HG03280 (cell line): ENCODE data around the gene MTHFD1L.

Experiments
- ATAC-seq: cut with Tn5 transposase; IDR thresholded peaks from one replicate; pipeline ENCODE4 v1.9.1; 2021; ENCODE audit warnings: mild to moderate bottlenecking, moderate library complexity; ENCODE audit not compliant: unreplicated experiment

The MTHFD1L gene

DNA sequence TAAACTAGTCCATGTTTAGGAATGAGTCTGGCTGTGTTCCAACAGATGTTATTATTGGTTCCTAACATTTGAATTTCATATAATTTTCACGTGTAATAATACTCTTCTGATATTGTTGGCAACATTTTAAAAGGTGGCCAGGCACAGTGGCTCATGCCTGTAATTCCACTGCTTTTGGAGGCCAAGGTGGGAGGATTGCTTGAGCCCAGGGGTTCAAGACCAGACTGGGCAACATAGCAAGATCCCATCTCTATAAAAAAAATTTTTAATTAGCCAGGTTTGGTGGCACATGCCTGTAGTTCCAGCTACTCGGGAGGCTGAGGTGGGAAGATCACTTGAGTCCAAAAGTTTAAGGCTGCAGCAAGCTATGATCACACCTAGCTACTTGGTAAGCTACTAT is 116.2 kb downstream of the MTHFD1L start:
- ATAC-seq, result no peak

DNA sequence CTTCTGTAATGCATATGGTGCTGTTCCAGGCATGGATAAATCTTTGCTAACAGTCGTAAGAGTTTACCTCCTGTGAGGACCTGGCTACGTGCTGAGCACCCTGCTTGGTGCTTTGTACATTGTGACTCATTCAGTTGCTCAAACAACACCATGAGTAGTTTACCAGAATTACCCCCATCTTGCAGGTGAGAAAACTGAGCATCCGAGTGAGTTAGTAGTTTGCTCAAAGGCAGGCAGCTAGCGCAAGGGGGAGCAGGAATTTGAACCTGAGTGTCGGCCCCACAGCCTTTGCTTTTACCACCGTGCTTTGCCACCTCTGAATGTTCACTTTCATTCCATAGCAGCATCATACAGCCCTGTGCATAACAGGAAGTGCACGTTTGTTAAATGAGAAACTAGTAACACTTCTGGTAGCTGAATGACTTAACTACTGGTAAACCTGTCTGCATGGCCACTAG is 121.9 kb downstream of the MTHFD1L start:
- peak; percentile 97 for ATAC-seq

DNA sequence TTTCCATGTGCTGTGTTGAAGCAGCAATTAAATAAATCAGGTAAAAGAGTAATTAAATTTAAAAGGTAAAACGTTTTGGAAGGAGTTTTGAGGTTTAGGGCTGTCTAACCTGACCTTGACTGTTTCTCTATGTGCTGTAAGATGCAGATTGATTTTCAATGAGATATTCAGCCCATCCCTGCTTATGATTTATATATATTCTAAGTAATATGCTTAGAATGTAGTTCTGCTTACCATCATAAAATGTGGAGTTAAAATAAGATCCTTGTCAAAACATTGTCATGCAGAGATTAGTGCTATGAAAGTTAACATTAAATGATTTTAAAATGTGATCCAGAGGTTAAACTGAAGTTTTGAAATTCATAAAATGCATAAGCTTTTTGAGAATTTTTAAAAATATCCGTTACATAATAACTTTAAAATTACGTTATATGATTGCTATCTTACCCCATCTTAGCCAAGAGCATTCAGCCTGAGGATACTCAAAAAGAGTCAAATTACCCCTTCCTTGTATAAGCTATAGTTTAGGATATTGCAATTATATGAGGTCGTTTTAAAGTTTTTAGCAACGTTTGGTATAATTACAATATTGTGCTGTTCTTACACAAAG is 122.5 kb downstream of the MTHFD1L start:
- ATAC-seq, result no peak

DNA sequence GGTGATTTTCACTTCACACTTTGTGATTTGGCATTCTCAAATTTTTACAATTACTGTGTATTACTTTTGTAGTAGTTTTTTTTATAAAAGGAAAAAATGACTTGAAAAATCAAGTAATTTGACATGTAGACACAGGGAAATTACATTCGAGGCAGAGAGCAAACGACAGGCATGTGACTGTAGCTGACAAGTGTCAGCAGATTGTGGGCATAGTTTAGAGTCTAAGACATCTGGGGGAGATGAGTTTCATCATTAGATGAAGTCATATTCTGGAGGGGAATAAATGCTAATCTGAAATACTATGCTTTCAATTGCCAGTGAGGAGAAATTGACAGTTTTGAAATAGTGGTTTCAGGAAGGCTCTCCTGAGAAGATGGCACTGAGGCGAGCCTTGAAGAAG is 126.0 kb downstream of the MTHFD1L start:
- ATAC-seq, result no peak

DNA sequence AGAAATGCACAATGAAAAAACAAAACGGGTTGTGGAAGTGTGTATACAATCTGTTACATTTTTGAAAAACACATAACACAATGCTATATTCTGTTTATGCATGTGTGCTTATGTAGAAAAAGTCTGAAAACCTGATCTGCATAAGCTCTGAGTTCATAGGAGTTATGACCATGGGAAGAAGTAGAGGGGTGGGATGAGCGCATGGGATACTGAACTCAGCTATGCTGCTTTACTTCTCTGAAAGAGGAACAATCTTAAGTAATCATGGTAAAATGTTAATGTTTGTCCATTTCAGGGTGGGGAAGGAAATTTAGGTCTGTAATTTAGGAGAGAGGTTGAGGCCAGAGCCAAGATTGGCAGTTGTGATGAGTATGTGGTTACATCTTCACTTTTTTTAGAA is 126.8 kb downstream of the MTHFD1L start:
- no peak for ATAC-seq

DNA sequence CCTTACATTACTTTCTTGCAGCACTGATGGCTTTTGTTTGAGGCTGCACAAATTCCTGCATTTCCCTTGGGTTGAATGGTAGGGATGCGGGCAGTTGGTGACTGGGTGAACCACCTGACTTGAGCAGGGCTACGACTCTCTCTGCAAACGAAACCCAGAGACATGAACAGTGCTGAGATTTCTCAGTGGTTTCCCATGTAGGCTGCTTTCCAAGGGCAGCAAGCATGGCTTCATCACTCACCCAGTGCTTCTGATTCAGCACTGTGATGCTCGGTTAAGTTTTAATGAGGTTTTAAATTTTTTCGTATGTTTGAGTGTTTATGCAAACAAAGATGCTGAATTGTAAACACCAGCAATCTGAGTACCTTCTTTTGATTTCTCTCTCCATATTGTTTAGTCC is 127.2 kb downstream of the MTHFD1L start:
- ATAC-seq, result no peak

DNA sequence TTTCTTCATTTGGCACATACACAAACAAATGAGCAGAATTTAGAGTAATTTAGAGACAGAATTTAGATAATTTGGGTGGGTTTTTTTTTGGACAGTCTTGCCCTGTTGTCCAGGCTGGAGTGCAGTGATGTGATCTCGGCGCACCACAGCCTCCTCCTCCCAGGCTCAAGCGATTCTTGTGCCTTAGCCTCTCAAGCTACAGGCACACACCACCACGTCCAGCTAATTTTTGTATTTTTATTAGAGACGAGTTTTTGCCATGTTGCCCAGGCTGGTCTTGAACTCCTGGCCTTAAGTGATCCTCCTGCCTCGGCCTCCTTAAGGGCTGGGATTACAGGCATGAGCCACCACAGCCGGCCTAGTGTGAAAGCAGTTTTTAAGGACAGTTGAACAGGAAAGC is 127.8 kb downstream of the MTHFD1L start:
- ATAC-seq, result no peak

DNA sequence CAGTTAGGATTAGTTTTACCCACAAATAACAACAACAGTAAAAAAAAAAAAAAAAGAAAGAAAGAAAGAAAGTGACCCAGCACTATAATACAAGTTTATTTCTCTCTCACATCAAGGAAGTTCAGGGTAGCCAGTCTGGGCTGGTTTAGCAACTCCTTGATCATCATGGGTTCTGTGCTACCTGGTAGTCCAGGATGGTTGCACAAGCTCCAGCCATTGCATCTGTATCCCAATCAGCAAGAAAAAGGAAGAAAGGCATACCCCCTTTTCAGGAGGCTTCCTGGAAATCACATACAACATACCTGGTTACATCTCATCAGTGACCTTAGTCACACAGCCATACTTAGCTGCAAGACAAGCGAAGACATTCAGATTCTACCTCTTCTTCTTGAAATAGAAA is 128.5 kb downstream of the MTHFD1L start:
- ATAC-seq, result no peak

DNA sequence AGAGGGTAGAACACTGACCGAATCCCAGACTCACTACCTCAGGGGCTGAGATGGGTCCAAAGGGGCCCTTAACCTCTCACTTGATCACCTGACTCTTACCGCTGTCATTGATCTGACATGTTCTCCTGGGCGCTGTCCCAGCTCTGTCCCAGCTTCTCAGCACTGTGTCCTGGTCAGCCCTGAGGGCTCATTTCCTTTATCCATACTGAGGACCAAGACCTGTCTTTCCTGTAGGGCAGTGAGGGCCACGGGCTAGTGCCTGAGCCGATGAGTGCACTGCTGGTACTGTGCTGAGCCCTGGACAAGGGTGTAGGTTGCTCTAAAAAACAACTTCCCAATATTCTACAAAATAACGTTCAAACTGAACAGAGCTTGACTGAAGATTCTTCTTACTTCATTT is 131.5 kb downstream of the MTHFD1L start:
- ATAC-seq, result no peak

DNA sequence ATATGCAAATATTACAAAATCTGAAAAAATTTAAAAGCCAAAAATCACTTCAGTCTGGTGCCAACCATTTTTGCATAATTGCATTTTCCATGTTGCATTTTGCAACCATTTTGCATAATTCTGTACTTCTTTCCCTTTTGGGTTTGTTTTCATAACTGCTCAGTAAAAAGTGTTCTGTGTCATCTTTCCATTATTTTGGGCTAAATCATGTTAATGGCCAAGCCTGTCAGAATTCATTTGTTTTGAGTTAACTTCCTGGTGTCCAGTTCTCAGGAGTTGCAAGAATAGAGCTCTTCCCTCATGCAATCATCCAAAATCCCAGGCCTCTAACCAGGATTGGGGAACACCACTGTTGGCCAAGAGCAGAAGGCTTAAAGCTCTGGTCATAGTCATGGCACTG is 133.6 kb downstream of the MTHFD1L start:
- ATAC-seq, result no peak

DNA sequence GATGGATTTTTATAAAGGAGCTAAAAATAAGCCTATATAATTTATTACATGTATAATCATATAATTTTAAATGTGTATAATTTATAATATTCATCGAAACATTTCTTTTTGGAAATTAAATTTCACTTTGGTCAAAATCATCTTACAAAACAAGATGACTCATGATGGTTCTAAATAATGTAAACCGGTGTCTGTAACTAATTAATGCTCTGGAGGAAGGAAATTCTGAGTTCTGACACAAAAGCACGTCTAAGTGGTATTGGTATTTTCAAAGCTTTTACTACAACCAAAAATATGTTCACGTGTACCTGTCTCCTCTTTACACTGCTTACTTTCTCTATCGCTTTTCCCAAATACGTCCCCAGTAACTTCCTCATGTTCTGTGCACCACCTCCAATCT is 134.1 kb downstream of the MTHFD1L start:
- ATAC-seq, result no peak

DNA sequence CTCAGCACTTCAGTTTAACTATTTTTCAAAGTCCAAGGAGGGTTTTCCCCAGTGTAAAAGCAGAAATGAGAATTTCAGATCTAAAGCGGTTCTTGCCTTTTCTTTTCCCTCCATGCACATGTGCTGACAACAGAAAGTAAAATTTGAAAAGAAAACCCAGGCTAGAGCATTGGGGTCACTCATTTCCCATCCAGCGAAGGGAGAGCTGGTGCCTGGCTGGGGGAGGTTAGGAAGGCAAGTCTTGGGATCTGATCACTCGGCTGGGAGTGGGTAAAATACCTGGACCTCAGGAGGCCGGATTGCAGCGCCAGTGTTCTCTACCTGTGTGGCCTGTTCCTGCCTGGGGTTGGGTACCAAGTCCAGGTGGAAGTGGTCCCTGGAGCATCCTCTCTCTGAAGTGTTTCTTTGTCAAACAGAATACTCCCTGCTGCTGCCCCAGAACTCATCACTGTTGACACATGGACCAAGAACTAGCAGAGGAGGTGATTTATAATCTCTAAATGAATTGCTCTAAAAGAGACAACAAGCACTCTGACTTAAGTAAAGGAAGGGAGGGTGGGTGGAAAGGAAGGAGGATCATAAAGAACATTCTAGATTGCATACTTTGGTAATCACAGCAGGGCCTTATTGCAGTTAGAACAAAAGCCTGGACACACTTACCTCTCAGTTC is 136.0 kb downstream of the MTHFD1L start:
- ATAC-seq, result peak; percentile 78

DNA sequence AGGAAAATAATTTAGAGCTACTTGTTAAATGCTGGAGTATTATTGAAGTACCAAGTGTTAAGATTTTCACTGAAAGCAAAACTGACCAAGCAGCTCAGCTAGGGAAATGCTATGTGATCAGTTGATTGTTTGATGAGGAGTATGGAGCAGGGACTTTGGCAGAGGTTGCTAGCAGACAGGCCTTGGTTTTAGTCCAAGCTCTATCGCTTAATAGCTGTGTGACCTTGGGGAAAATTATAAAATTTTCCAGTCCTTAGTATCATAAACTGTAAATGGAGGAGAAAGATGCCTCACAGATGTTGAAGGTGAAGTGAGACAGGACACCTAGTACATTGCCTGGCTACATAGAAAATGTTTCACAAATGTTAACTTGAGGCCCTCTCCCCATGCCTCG is 136.6 kb downstream of the MTHFD1L start:
- no peak for ATAC-seq

DNA sequence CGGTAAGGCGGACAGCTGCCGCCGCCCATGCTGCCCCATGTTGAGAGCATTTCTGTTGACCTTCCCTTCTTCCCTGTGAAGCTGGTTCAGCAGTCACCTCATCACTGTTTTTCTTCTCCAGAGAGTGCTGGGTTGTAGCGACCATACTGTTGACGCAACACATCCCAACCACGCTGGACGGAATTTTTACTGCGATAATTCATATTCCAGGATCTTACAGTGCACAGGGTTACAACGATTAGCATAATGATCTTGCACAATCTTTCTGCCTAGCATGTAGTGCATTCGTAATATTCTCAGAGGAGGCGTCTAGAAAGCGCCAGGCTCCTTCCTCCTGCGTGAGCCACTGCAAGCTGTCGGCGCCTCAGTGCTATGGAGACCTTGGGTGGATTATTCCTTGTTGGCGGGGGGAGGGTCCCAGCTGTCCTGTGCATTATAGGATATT is 137.0 kb downstream of the MTHFD1L start:
- no peak for ATAC-seq

DNA sequence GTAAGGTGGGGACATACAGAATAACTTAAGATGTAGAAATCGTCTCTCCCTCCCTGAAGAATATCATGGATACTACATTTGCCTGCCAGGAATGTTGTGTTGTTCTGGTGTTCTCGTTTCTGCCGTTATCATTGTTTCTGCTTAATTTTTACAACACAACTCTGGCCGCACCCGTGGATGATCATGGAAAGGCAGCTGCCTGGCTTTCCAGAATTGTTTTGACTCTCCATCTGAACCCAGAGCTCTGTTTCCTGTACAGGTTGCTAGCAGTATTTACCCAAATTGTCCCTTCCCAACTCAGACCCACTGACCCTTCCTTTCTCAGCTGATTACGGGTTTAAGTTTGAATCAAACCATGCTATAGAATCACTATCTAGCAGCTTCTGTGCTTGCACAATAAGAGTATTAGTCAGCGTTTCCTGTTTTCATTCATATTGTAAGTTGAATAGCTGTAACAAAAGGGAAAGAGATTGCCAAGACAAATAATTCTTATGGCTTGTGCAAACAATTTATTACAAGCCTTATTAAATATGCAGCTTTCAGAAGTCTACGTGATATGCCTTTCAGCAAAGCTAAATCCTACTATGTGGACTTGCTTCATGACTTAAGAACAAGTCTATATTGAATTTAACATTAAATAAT is 139.0 kb downstream of the MTHFD1L start:
- no peak for ATAC-seq

DNA sequence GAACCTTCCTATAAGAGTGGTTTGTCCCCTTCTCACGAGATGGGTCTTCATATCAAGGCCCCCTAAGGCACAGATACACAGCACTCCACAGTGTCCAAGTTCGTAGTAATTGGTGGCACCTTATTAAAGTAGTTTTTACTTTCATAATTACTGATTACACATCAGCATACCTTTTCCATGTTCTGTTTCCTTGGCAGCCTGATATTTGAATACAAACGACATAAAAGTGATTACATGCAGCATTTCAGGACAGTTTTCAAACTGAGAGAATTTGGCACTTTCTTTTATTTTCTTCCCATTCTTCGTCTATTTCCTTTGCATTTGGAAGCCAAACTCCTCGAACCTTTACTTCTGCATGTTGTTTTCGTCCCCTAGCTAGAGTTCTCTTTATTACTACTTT is 139.7 kb downstream of the MTHFD1L start:
- no peak for ATAC-seq

DNA sequence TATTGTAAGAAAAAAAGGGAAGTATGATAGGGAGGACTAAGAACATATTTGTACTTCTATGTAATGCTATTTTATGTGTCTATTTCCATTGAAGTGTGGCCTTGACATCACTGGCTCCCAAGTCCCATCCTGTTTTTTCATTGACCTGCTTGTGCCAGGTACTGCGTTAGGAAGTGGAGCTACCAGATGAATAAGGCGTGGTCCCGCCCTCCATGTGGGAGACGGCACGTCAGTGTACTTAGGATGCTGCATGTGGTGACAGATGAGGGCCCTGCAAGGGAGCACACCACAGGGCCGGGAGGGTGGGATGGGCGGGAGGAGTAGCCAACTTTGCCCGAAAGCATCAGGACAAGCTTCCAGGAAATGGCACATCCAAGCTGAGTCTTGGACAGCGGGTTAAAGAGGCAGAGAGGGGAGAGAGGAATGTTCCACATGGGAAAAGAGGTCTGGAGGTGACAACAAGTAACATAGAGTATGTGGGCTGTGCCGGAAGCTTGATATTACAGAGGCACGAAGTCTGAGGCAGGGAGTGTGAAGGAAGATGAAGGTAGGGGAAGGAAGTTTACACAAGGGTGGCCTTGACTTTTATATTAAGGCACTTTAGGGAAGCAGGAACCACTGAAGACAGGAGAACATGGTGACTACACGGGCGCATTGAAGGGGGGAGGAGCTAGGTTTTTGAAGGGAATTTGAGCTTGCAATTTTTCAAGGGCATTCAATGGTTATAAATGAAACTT is 140.6 kb downstream of the MTHFD1L start:
- no peak for ATAC-seq

DNA sequence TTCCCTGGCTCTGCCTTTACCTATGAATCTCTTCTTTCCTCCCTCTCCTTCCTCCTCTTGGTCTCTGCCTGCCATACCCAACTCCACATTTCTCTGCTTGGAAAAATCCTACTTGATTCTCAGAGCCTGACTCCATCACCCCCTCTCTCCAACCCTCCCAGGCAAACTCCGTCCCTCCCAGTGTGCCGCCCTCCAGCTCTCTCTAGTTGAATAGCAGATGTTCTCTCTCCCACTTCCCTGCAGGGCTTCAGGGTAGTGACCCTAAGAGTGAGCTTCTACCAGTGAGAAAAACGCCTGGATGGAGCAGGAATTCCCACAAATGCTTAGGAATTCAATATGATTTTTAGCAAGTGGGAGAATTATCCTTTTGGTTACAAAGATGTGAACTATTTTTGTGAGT is 141.6 kb downstream of the MTHFD1L start:
- no peak for ATAC-seq

DNA sequence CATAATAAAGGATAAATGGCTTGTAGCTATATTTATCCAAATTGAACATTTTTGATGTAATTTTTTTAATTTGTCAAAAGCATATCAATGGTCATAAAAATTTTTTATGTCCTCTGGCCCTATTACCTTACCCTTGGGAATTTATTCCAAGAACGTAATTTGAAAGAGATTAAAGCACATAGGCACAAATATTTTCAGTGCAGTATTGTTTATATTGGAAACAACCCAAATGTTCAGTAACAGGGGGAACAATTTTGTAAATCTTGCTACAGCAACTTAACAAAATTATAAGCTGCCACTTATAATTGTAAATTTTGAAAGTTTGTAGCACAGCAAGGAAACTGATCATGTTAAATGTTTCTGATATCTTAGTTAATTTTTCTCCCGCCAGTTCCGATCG is 142.4 kb downstream of the MTHFD1L start:
- no peak for ATAC-seq

DNA sequence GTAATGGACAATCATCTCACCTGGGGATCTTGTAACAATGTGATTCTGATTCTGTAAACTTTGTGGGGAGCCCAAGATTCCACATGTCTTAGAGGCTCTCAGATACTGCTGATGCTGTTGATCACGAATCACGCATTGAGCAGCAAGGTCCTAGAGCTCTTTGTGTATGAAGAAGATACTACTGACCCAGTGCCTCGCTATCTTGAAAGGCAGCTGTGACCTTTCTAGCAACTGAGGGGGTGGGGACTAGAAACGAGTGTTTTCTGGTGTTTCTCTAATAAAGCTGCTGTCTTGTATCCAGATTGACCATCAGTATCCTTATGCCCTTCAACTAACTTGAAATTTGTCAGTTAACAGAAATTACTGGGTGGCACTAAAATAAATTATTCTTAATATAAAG is 142.9 kb downstream of the MTHFD1L start:
- ATAC-seq, result no peak

DNA sequence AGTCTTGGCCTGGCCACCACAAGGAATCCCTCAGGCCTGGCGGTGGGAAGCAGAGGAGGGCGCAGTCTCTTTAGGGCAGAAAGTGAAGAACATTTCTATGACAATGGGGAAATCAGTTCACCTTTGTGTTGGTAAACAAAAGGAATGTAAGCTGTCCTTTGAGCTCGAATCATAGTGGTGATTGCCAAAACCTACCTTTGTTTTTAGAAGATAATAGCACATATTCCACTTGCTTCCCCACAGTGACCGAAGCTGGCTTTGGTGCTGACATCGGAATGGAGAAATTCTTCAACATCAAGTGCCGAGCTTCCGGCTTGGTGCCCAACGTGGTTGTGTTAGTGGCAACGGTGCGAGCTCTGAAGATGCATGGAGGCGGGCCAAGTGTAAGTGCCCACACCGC is 144.1 kb downstream of the MTHFD1L start:
- ATAC-seq, result no peak

DNA sequence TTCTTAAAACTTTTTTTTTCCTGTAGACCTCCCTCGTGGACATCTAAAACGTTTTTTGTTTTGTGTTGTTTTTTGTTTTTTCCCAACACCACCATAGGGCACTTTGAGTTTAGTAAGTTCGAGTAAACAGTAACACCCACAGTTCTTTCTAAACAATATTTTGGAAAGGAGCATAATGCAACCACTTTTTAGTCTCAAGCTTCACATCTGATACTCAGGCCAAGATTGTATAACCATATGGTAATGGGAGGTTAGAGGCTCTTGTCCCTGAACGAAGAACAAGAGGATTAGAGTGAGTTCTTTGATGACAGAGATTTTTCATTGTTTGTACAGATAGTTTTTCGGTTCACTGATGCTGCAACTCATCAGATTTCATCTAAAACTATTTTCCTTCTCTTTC is 144.6 kb downstream of the MTHFD1L start:
- ATAC-seq, result no peak
